Measurements from ENCODE around the gene HMGN5.
A peak's percentile ranks its signal among the peaks of the same experiment; 100 is the strongest.

Gene HMGN5

DNA sequence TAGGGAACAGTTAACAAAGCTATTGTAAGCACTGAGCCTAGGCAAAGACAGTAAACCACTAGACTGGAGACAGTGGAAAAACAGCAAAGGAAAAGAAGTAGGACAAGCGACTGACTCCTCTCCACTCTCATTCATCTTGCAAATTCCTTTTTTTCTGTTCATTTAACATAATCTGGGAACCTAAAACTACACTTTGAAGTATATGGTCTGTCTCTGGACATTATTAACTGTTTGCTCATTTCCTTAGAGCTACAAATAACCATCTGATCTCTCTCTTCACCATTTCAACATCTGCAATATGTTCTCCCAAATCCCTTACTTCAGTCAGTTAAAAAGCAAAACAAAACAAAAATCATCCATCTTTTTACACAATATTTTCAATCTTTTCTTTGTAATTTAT lies 642 bp downstream of the HMGN5 start:
- Histone ChIP-seq H3K9me2 (ENCODE audit: low read depth, low read length) (no peaks in the 10 kb centered on the region), H3K9ac (ENCODE audit: low read length) (peak overlapping the region; percentile 93), H3K9me3 (ENCODE audit: low read length) (no peaks in the 10 kb centered on the region), H3F3A (ENCODE audit: insufficient read depth, low read length) (no peaks in the 10 kb centered on the region), H3K79me2 (ENCODE audit: insufficient read depth, low read length) (peaks cover 39% of the 10 kb centered on the region), H3K27me3 (ENCODE audit: insufficient read depth, low read length) (no peaks in the 10 kb centered on the region), H4K20me1 (ENCODE audit: insufficient read depth, low read length) (no peaks in the 10 kb centered on the region), H3K4me3 (ENCODE audit: low read depth, low read length, poor library complexity, severe bottlenecking) (peak overlapping the region; percentile 92), H3K36me3 (ENCODE audit: insufficient read depth, low read length) (peaks cover 17% of the 10 kb centered on the region; the same call in 1 of the 2 replicates), H3K27ac (ENCODE audit: low read depth, low read length, poor library complexity, severe bottlenecking) (peak overlapping the region; percentile 84), H3K4me1 (ENCODE audit: insufficient read depth, low read length, severe bottlenecking) (peaks cover 21% of the 10 kb centered on the region), H3K4me2 (ENCODE audit: low read length) (peak overlapping the region; percentile 85), H2AFZ (ENCODE audit: low read length) (peak overlapping the region; percentile 28)
- TF ChIP-seq, protein P1, sequence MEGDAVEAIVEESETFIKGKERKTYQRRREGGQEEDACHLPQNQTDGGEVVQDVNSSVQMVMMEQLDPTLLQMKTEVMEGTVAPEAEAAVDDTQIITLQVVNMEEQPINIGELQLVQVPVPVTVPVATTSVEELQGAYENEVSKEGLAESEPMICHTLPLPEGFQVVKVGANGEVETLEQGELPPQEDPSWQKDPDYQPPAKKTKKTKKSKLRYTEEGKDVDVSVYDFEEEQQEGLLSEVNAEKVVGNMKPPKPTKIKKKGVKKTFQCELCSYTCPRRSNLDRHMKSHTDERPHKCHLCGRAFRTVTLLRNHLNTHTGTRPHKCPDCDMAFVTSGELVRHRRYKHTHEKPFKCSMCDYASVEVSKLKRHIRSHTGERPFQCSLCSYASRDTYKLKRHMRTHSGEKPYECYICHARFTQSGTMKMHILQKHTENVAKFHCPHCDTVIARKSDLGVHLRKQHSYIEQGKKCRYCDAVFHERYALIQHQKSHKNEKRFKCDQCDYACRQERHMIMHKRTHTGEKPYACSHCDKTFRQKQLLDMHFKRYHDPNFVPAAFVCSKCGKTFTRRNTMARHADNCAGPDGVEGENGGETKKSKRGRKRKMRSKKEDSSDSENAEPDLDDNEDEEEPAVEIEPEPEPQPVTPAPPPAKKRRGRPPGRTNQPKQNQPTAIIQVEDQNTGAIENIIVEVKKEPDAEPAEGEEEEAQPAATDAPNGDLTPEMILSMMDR (IDR thresholded peaks at IDR 0.05; ENCODE audit: low read length) = no peak

DNA sequence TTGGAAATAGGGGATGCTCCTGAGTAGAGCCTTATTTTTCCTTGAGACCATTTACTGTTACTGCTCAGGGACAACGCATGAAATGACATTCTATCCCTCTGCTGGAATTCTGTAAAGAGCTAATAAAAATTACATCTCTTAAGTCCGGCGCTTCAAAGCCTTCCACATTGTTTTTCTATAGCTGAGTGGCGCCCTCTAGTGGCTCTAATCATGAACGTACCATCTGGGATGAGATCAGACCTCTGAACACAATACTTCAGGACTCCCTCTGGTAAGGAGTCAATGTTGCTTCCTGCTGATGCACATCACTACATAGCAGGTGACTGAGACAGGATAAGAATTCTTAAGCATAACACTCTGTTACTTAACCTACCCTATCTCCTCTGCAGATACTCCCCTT lies 6.0 kb downstream of the HMGN5 start:
- Histone ChIP-seq H3K4me2 (ENCODE audit: low read length) (no peak overlapping the region), H3K27ac (ENCODE audit: low read depth, low read length, poor library complexity, severe bottlenecking) (no peak overlapping the region), H3K9me2 (ENCODE audit: low read depth, low read length) (no peaks in the 10 kb centered on the region), H3K9me3 (ENCODE audit: low read length) (no peaks in the 10 kb centered on the region), H3K4me1 (ENCODE audit: insufficient read depth, low read length, severe bottlenecking) (peaks cover under 1% of the 10 kb centered on the region), H3F3A (ENCODE audit: insufficient read depth, low read length) (no peaks in the 10 kb centered on the region), H3K4me3 (ENCODE audit: low read depth, low read length, poor library complexity, severe bottlenecking) (no peak overlapping the region), H3K27me3 (ENCODE audit: insufficient read depth, low read length) (no peaks in the 10 kb centered on the region), H3K36me3 (ENCODE audit: insufficient read depth, low read length) (no peaks in the 10 kb centered on the region), H3K9ac (ENCODE audit: low read length) (no peak overlapping the region), H4K20me1 (ENCODE audit: insufficient read depth, low read length) (no peaks in the 10 kb centered on the region), H2AFZ (ENCODE audit: low read length) (no peak overlapping the region), H3K79me2 (ENCODE audit: insufficient read depth, low read length) (no peaks in the 10 kb centered on the region)
- no peak for TF ChIP-seq EZH2 (IDR thresholded peaks at IDR 0.05; ENCODE audit: borderline replicate concordance, low read length)
- TF ChIP-seq, protein P1 (IDR thresholded peaks at IDR 0.05; ENCODE audit: low read length) = peak; percentile 58; the same call in 1 of the 2 replicates

DNA sequence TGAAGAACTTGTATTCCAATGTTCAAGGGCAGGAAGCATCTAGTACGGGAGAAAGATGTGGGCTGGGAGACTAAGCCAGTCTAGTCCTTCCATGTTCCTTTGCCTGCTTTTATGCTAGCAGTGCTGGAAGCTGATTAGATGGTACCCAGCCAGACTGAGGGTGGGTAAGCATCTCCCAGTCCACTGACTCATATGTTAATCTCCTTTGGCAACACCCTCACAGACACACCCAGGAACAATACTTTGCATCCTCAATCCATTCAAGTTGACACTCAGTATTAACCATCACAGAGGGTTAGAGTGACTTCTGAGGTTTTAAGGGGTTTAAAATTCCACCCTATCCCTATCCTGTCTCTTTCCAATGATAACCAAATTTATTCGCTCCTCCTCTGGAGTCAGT lies 6.5 kb downstream of the HMGN5 start:
- H3K9me3 ChIP-seq (ENCODE audit: low read length) = no peaks in the 10 kb centered on the region
- no peak overlapping the region for H3K9ac ChIP-seq (ENCODE audit: low read length)
- TF ChIP-seq, protein P1 (IDR thresholded peaks at IDR 0.05; ENCODE audit: low read length) = no peak
- no peaks in the 10 kb centered on the region for H3K4me1 ChIP-seq (ENCODE audit: insufficient read depth, low read length, severe bottlenecking)
- no peaks in the 10 kb centered on the region for H3K79me2 ChIP-seq (ENCODE audit: insufficient read depth, low read length)
- H3K36me3 ChIP-seq (ENCODE audit: insufficient read depth, low read length) = no peaks in the 10 kb centered on the region
- H3K9me2 ChIP-seq (ENCODE audit: low read depth, low read length) = no peaks in the 10 kb centered on the region
- no peak overlapping the region for H3K27ac ChIP-seq (ENCODE audit: low read depth, low read length, poor library complexity, severe bottlenecking)
- H3K4me2 ChIP-seq (ENCODE audit: low read length) = no peak overlapping the region
- no peak overlapping the region for H3K4me3 ChIP-seq (ENCODE audit: low read depth, low read length, poor library complexity, severe bottlenecking)
- no peaks in the 10 kb centered on the region for H3F3A ChIP-seq (ENCODE audit: insufficient read depth, low read length)
- no peaks in the 10 kb centered on the region for H4K20me1 ChIP-seq (ENCODE audit: insufficient read depth, low read length)
- no peaks in the 10 kb centered on the region for H3K27me3 ChIP-seq (ENCODE audit: insufficient read depth, low read length)
- H2AFZ ChIP-seq (ENCODE audit: low read length) = no peak overlapping the region
